Activated T-cell treated with anti-CD3 and anti-CD28 coated beads, Interleukin-2, amount 50 U/mL, for 72 hours (primary cell): ENCODE measurements around the gene RABL6. TPM values are rescaled to one million over a fixed set of nuclear protein-coding genes. Genes with fewer than 3 reads are reported as not detected.
"Not testable (repeated sequence)": the region's sequence is repeated elsewhere in the genome, so short reads cannot be mapped to it uniquely, and the experiment has no call there.

Experiments
- ATAC-seq, 2 donors: fragments of 150-1000 bp; cut with Tn5 transposase; replicated peaks in 1 of 2; 2 replicates each; pipeline ENCODE4 v1.10.0; 2021; ENCODE audit warnings: moderate library complexity in 2 of 2, mild to moderate bottlenecking in 1 of 2
- DNase-seq, 2 donors: peaks; one replicate each; pipeline ENCODE4 v3.0.0; 2021 to 2022; ENCODE audit warnings: mixed read lengths in 1 of 2
- H3K27ac Mint-ChIP-seq: one replicate; pipeline ENCODE4 v1.8.0; 2022; ENCODE audit warnings: mild to moderate bottlenecking, moderate library complexity, mixed read lengths
- H3K27me3 Mint-ChIP-seq: one replicate; pipeline ENCODE4 v1.8.0; 2022; ENCODE audit warnings: low read depth, mixed read lengths
- H3K36me3 Mint-ChIP-seq, 2 donors: one replicate each; pipeline ENCODE4 v1.8.0; 2022; ENCODE audit warnings: mixed read lengths in 2 of 2, mild to moderate bottlenecking in 1 of 2; ENCODE audit not compliant: insufficient read depth in 2 of 2
- H3K4me1 Mint-ChIP-seq: one replicate; pipeline ENCODE4 v1.8.0; 2022; ENCODE audit warnings: low read depth, mixed read lengths
- H3K4me3 Mint-ChIP-seq, 2 donors: one replicate each; pipeline ENCODE4 v1.8.0; 2022; ENCODE audit warnings: mild to moderate bottlenecking in 2 of 2, mixed read lengths in 2 of 2, moderate library complexity in 2 of 2
- H3K9me3 Mint-ChIP-seq, 2 donors: one replicate each; pipeline ENCODE4 v1.8.0; 2022; ENCODE audit warnings: mixed read lengths in 2 of 2
- total RNA-seq, 2 donors: library from RNA; stranded (reverse); gene quantifications; one replicate each; pipeline ENCODE4 v1.2.3, GENCODE V29; 2022

Gene RABL6
- total RNA-seq, 2 donors from 2014 or later, result 65.7 to 66.8 TPM

- ATAC-seq (no peak), DNase-seq (no peak)
- Mint-ChIP-seq H3K4me3 (no peak overlapping the region), H3K9me3 (no peaks in the 10 kb centered on the region), H3K27ac (no peak overlapping the region), H3K4me1 (peaks cover 30% of the 10 kb centered on the region), H3K36me3 (no peaks in the 10 kb centered on the region), H3K27me3 (no peaks in the 10 kb centered on the region)
Observed at GRCh38 chr9:136793086-136793946, 14.4 kb upstream of the RABL6 start.

DNA sequence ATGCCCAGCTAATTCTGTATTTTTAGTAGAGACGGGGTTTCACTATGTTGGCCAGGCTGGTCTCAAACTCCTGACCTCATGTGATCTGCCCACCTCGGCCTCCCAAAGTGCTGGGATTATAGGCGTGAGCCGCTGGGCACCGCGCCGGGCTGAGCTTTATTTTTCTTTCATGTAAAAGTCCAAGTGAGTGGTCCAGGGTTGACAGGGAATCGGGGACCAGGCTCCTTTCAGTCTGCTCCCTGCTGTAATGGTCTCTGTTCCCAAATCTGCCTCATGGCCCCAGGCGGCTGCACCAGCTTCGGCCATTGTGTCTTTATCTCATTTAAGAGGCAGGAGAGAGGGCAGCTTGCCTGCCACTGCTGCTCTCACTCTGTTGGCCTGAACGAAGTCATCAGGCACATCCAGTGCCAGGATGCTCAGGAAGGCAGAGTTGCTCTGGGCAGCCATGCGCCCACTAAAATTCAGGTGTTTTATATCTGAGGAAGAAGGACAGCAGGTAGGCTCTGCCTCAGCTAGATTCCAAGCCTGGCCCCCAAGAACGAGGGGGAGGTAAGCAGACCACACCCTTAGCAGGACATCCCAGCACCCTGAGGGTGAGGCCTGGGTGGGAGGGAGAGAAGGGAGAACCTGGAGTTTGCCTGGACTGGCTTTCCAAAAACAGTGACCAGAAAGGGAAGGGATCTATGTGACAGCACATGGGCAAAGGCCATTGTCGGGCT is 13.3 kb upstream of the RABL6 start:
- Mint-ChIP-seq H3K4me1 (peaks cover 27% of the 10 kb centered on the region), H3K27ac (no peak overlapping the region), H3K27me3 (no peaks in the 10 kb centered on the region), H3K36me3 (no peaks in the 10 kb centered on the region), H3K9me3 (no peaks in the 10 kb centered on the region), H3K4me3 (no peak overlapping the region)
- ATAC-seq (no peak), DNase-seq (no peak)

DNA sequence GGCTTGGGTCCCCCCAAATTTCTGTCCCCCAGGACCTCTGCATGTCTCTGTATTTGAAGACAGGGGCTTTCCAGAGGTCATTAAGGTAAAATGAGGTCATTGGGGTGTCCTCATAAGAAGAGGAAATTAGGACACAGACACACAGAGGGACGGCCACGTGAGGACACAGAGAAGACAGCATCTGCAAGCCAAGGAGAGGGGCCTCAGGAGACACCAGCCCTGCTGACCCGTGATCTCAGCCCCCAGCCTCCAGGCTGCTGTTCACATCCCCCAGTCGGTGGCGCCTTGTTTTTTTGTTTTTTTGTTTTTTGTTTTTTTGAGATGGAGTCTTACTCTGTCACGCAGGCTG is 12.8 kb upstream of the RABL6 start:
- DNase-seq, result no peak
- H3K4me1 Mint-ChIP-seq, result peaks cover 27% of the 10 kb centered on the region
- no peak for ATAC-seq
- H3K27me3 Mint-ChIP-seq, result peaks cover 1% of the 10 kb centered on the region
- no peaks in the 10 kb centered on the region for H3K36me3 Mint-ChIP-seq
- H3K27ac Mint-ChIP-seq, result no peak overlapping the region
- no peaks in the 10 kb centered on the region for H3K9me3 Mint-ChIP-seq
- no peak overlapping the region for H3K4me3 Mint-ChIP-seq

DNA sequence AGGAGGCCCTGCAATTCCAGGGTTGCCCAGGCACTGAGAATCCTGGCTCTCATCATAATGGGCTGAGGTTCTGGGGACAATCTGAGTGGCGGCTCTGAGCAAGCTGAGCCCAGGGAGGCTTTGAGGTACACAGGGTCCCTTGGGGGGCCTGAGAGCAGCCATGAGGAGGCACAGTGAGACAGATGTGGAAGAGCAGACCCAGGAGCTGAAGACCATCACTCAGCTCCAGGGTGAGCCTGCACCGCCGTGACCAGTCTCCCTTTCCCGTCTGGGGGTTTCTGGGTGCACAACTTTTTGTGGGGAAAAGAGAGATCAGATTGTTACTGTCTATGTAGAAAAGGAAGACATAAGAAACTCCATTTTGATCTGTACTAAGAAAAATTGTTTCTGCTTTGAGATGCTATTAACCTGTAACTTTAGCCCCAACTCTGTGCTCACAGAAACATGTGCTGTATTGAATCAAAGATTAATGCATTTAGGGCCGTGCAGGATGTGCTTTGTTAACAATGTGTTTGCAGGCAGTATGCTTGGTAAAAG is 11.4 kb upstream of the RABL6 start, which contains the start of gene CCDC183:
Gene CCDC183 (plus strand): TSS at position 101 of the 537 bp plus-strand sequence. CDS start 60 bp downstream, at position 161.
- H3K27ac Mint-ChIP-seq, result no peak within 1 kb of the TSS
- H3K4me1 Mint-ChIP-seq, result peaks cover 35% of the 10 kb centered on the region
- H3K27me3 Mint-ChIP-seq, result peaks cover 11% of the 10 kb centered on the region
- H3K4me3 Mint-ChIP-seq, result no peak within 1 kb of the TSS
- DNase-seq (no peak), ATAC-seq (no peak)
- no peaks in the 10 kb centered on the region for H3K9me3 Mint-ChIP-seq
- H3K36me3 Mint-ChIP-seq, result no peaks in the 10 kb centered on the region

DNA sequence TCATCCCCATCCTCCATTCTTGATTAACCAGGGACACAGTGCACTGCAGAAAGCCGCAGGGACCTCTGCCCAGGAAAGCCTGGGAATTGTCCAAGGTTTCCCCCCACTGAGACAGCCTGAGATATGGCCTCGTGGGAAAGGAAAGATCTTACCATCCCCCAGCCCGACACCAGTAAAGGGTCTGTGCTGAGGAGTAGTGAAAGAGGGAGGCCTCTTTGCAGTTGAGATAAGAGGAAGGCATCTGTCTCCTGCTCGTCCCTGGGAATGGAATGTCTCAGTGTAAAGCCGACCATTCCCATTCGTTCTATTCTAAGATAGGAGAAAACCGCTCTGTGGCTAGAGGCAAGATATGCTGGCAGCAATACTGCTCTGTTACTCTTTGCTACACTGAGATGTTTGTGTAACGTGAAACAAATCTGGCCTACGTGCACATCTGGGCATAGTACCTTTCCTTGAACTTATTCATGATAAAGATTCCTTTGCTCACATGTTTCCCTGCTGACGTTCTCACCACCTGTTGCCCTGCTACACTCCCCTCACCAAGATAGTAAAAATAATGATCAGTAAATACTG is 10.9 kb upstream of the RABL6 start:
- not testable (repeated sequence) for H3K36me3 Mint-ChIP-seq, H3K4me3 Mint-ChIP-seq
- peaks cover 37% of the 10 kb centered on the region for H3K4me1 Mint-ChIP-seq

DNA sequence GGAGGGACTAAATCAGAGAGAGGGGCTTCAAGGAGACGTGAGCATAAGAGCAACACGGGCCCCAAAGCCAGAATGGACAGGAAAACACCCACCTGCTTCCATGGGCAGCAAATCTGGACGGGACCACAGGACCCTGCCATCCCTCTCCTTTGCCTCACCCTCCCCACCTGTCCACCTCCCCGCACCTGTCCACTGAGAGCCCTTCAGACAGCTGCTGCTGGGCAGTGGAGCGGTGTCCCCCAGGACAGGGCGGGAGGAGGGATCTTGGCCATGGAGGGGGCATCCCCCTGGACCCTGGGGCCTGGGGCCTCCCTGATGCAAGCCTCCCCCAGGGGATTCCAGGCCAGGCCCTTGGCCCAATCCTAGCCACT is 9.1 kb upstream of the RABL6 start:
- Mint-ChIP-seq H3K4me1 (peaks cover 25% of the 10 kb centered on the region), H3K36me3 (no peaks in the 10 kb centered on the region), H3K4me3 (peak overlapping the region in 1 of 2 donors; percentile 86), H3K27ac (no peak overlapping the region), H3K27me3 (peaks cover 18% of the 10 kb centered on the region), H3K9me3 (no peaks in the 10 kb centered on the region)
- DNase-seq, result no peak
- ATAC-seq, result no peak

More for the DNA sequence above, 10.9 kb upstream of the RABL6 start:
- not testable (repeated sequence) for H3K27ac Mint-ChIP-seq, H3K9me3 Mint-ChIP-seq, ATAC-seq, DNase-seq
- peaks cover 13% of the 10 kb centered on the region for H3K27me3 Mint-ChIP-seq

- H3K36me3 Mint-ChIP-seq, result no peaks in the 10 kb centered on the region
Observed at GRCh38 chr9:136799079-136799853, 8.5 kb upstream of the RABL6 start.

GRCh38 chr9:136799854-136800657 is 7.7 kb upstream of the RABL6 start:
- Mint-ChIP-seq H3K27ac (no peak overlapping the region), H3K9me3 (no peaks in the 10 kb centered on the region), H3K27me3 (peaks cover 18% of the 10 kb centered on the region), H3K36me3 (no peaks in the 10 kb centered on the region), H3K4me1 (peaks cover 25% of the 10 kb centered on the region), H3K4me3 (peak overlapping the region; percentile 85 to 86)
- DNase-seq (peak; percentile 83), ATAC-seq (peak; percentile 81 to 83)

More at GRCh38 chr9:136799079-136799853, 8.5 kb upstream of the RABL6 start:
- H3K4me3 Mint-ChIP-seq, result peak overlapping the region; percentile 85 to 86
- H3K27me3 Mint-ChIP-seq, result peaks cover 18% of the 10 kb centered on the region
- ATAC-seq, result no peak
- no peak overlapping the region for H3K27ac Mint-ChIP-seq
- peaks cover 25% of the 10 kb centered on the region for H3K4me1 Mint-ChIP-seq
- no peaks in the 10 kb centered on the region for H3K9me3 Mint-ChIP-seq
- DNase-seq, result no peak

- Mint-ChIP-seq H3K9me3 (no peaks in the 10 kb centered on the region), H3K4me1 (peaks cover 27% of the 10 kb centered on the region), H3K27ac (no peak overlapping the region), H3K27me3 (peaks cover 18% of the 10 kb centered on the region), H3K4me3 (no peak overlapping the region), H3K36me3 (peaks cover 0 to 3% of the 10 kb centered on the region in 2 donors)
- no peak for ATAC-seq
- DNase-seq, result no peak
Observed at GRCh38 chr9:136802321-136802720, 5.4 kb upstream of the RABL6 start.

- H3K4me1 Mint-ChIP-seq, result peaks cover 27% of the 10 kb centered on the region
- not testable (repeated sequence) for H3K4me3 Mint-ChIP-seq, H3K9me3 Mint-ChIP-seq, ATAC-seq, H3K36me3 Mint-ChIP-seq, DNase-seq, H3K27ac Mint-ChIP-seq
- peaks cover 18% of the 10 kb centered on the region for H3K27me3 Mint-ChIP-seq
Observed at GRCh38 chr9:136803009-136803550, 4.7 kb upstream of the RABL6 start.

GRCh38 chr9:136803551-136804508 is 3.9 kb upstream of the RABL6 start:
- no peak overlapping the region for H3K4me3 Mint-ChIP-seq
- ATAC-seq, result no peak
- no peaks in the 10 kb centered on the region for H3K9me3 Mint-ChIP-seq
- H3K27ac Mint-ChIP-seq, result no peak overlapping the region
- H3K4me1 Mint-ChIP-seq, result peaks cover 29% of the 10 kb centered on the region
- no peak for DNase-seq
- peaks cover 2 to 3% of the 10 kb centered on the region in 2 donors for H3K36me3 Mint-ChIP-seq
- H3K27me3 Mint-ChIP-seq, result peaks cover 18% of the 10 kb centered on the region
